ENCODE measurements around the gene CPSF6.
"Not testable (repeated sequence)": the region's sequence is repeated elsewhere in the genome, so short reads cannot be mapped to it uniquely, and the experiment has no call there.

The CPSF6 gene, protein sequence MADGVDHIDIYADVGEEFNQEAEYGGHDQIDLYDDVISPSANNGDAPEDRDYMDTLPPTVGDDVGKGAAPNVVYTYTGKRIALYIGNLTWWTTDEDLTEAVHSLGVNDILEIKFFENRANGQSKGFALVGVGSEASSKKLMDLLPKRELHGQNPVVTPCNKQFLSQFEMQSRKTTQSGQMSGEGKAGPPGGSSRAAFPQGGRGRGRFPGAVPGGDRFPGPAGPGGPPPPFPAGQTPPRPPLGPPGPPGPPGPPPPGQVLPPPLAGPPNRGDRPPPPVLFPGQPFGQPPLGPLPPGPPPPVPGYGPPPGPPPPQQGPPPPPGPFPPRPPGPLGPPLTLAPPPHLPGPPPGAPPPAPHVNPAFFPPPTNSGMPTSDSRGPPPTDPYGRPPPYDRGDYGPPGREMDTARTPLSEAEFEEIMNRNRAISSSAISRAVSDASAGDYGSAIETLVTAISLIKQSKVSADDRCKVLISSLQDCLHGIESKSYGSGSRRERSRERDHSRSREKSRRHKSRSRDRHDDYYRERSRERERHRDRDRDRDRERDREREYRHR

GRCh38 chr12:69239352-69239921, at the start of gene CPSF6:
Gene CPSF6, plus strand, starts transcription at chr12:69239569. Its CDS starts 78 bp downstream, at chr12:69239647.
- DNase-seq = peak; percentile 93 to 97

- DNase-seq = no peak
Observed at GRCh38 chr12:69196302-69197288, 42.8 kb upstream of the CPSF6 start.

DNA sequence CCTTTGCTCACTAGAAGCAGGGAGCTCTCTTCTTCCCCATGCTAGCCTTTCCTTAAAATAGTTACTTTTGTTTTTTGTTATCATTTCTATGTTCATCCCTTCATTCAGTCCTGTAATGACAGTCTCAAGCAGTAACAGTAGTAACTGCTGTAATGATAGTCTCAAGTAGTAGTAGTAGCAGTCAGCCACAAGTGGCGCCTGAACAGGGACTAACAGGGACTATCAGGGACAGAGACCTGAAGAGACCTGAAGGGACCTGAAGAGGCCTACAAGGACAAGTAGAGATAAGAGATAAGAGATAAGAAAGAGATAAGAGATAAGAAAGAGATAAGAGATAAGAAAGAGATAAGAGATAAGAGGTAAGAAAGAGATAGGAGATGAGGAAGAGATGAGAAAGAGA, 39.4 kb upstream of the CPSF6 start:
- DNase-seq = not testable (repeated sequence)

DNA sequence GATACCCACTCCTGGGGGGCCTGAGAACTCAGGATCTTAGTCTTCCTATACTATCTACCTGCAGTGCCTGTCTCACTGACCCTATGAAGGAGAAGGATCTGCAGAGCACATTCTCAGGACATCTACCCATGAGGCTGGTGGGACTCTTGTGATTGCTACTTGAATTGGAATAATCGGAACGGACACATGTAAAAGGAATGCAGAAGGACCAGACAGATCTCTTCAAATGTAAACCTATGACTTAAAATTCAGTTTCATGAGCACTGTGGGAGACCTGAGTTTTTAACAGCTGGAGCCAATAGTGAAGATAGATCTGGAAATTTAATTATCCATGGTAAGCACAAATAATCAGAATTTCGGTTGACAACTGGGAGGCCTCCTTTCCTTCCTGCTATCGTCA, 35.2 kb upstream of the CPSF6 start:
- no peak for DNase-seq

DNA sequence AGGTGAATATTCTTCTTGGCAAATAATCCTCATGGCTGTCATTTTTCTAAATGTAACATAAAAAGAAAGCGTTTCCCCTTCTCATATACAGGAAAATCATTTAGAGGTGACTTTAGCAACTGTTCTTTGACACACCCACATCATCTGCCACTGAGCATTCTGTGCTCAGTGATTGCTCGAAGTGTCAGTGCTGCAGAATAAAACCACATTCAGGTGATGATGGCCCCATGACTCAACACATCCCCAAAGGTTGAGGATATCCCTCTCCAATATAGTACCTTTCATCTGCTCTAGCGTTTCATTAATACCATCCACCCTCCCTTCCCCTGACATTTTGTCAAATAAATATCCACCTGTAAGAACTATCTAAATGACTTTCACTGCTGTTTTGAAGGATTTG, 28.7 kb upstream of the CPSF6 start:
- DNase-seq = no peak

DNA sequence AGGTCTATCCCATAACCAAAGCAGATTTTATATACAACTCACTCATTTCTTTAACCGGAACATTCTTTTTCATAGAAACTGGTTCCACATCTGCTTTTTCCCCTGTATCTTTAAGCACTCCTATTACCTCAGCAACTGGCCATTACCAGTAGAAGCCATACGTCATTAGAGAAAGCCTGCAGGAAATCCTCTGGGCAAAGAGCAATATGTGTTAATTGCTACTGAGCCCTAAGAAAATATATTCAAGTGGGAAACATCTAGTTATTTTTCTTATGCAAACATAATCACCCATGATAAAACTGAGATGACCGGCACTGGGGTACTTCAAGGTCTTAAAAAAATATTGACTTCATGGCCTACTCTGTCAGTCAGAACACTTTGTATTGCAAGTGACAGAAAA, 28.2 kb upstream of the CPSF6 start:
- no peak for DNase-seq

DNA sequence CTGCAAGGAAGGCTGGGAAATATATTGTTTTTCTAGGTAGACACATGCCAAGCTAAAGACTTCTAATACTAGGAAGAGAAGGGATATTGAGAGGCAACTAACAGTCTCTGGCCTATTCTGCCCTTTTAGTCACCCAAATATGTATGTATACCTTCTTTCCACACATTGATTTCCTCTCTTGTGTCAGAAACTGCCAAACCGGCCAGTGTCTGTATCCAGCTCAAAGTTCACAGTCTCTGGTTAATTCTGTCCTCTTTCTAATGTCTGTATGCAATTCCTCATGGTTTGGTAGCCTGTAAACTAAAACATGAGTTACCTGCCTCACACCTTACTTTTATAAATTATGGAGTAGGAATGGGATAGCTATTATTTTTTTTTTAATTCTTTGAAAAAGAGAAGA, 25.2 kb upstream of the CPSF6 start:
- no peak for DNase-seq

GRCh38 chr12:69225251-69225910, 14.0 kb upstream of the CPSF6 start:
- DNase-seq = no peak

- no peak for DNase-seq
Observed at GRCh38 chr12:69231479-69231878, 7.9 kb upstream of the CPSF6 start.

GRCh38 chr12:69238589-69239351, 599 bp upstream of the CPSF6 start:
- no peak for DNase-seq

GRCh38 chr12:69239922-69240630, 707 bp downstream of the CPSF6 start:
- peak; percentile 28 to 31 for DNase-seq

DNA sequence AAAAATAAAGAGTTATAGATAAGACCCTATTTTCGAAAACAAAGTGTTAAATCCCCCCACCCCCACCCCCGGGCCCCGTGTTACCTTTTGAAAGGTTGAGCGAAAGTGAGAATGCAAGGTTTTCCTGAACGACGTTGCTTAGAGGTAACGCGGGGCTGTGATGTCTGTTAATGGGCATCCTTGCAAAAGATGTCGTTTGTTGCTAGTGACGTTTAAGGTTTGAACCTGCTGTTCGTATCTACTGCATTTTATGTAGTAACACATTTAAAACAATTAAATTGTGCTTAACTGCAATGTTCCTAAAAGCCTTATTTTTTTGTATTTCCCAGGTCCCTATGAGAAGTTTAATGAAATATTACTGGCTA, 1.2 kb downstream of the CPSF6 start:
- peak in 1 of 2 donors; percentile 5 for DNase-seq

DNA sequence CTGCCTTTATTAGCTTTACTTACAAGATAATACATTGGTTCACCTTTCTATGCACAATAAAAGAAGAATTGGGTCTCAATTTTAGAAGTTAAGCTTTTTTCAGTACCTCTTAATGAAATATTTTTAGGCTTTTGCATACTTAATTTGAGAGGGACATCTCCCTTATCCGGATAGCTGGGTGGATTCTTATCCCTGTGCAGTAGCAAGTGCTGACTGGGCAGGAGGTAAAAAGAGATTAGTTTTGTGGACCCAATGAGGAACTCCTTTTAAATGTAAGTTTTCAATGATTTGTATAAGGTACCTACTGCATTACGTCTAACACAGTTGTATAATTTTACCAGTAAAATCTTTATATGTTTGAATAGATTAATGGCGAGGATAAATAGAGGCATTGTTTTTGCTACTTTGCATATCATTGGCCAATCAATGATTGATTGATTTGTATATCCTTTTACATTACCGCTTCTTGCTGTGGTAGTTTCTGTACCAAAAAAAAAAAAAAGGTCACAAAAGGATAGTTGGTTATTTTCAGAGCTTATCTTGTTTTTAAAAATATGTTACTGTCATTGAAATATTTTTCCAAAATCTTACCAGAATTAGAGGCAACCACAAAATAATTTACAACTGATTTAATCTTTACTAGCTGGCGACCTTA, 2.2 kb downstream of the CPSF6 start:
- DNase-seq = no peak

DNA sequence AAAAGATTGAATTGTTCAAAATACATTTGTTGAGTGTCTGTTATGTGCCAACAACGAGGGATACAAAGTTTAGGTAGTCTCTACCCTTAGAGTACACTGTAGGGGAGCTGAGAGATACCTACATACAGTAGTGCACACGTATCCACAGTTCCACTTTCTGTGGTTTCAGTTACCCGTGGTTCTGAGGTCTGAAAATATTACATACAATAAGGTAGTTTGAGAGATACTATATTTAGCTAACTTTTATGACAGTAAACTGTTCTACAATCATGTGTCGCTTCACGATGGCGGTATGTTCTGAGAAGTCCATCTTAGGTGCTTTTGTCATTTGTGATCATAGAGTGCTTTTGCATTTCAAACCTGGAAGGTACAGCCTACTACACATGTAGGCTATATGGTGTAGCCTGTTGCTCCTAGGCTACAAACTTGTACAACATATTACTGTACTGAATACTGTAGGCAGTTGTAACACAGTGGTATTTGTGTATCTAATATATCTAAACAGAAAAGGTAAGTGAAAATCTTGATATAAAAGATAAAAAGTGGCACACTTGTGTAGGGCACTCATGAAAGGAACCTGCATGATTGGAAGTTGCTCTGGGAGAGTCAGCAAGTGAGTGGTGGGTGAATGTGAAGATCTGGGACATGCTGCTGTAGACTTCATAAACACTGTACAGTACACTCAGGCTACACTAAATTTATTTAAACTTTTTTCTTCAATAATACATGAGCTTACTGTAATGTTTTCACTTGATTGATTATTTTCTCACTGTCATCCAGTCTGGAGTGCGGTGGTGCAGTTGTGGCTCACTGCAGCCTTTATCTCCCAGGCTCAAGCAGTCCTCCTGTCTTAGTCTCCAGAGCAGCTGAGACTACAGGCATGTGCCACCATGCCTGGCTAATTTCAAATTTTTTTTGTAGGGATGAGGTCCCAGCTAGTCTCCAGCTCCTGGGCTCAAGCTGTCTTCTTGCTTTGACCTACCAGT, 4.0 kb downstream of the CPSF6 start:
- no peak for DNase-seq

DNA sequence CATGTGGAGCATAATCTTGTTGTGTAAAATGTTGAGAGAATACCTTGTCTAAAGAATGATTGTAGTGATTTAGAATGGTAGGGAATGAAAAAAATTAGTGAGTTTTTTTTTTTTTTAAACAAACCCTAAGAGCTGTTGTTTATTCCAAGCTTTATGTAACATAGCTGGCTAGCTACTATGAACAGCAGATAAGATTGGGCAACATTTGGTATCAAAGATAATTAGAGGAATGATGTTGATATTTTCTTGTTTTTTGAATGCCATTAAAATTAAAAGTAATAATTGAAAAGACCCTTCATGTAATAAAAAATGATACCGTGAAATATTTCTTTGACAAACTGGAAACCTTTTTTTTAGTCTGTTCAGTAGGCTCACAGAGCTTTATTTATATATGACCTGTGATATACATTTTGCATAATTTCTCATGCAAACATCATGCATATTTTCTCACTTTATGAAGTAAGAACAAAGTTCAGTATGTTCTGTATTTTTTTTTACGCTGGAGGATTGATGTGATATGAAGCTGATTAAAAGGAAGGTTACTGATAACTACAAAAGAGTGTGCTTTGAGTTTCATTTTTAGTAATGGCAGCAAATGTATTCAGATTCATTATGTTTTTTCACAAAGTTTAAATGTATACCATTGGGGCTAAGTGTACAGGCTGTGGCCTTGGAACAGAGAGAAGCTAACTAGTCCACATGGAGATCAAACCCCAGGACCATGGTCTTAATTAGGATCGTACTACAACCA, 8.1 kb downstream of the CPSF6 start:
- DNase-seq = no peak

GRCh38 chr12:69252033-69252432, 12.7 kb downstream of the CPSF6 start:
- DNase-seq = no peak

DNA sequence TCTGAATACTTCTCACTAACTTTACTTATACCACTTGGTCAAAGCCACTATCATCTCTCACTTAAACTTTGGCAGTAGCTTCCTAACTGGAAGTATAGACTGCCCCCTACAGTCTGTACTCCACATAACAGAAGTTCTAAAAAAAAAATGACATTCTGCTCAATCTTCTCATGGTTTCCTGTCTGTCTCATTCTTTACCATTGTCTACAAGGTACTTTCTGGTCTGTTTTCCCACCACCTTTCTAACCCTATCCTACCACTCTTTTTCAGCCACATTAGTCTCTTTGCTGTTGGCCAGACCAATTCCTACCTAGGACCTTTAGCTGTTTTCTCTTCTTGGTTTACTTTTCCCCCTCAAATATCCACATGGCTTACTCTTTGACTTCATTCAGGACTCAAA, 14.7 kb downstream of the CPSF6 start:
- DNase-seq = no peak

GRCh38 chr12:69254862-69255261, 15.5 kb downstream of the CPSF6 start:
- no peak for DNase-seq

GRCh38 chr12:69258655-69259054, 19.3 kb downstream of the CPSF6 start:
- no peak for DNase-seq

Measured in stimulated activated CD4-positive, alpha-beta T cell treated with anti-CD3 and anti-CD28 coated beads, Interleukin-2, amount 100 ng/mL, for 48 hours (primary cell).